Mesenteric fat pad (tissue), 1 donor: ENCODE results near the gene CXCL12. TPM values are rescaled to one million over a fixed set of nuclear protein-coding genes. Genes with fewer than 3 reads are reported as not detected.
A peak's percentile ranks its signal among the peaks of the same experiment; 100 is the strongest.

ENCODE experiments used
- DNase-seq: peaks from one replicate; pipeline ENCODE4 v3.0.0-alpha.2; 2020; ENCODE audit warnings: low spot score
- total RNA-seq: library from RNA; stranded (reverse); fragmentation: NEBNext Ultra II Directional; extraction: Animal tissue kit (Norgen Biotek cat#: 25700); gene quantifications from one replicate; pipeline ENCODE4 v1.2.1, GENCODE V29; 2021
- donor health status: DM: yes; HTN: yes; CAD: no.

Gene CXCL12
- total RNA-seq, 1 donor from 2014 or later, result 347 TPM

DNA sequence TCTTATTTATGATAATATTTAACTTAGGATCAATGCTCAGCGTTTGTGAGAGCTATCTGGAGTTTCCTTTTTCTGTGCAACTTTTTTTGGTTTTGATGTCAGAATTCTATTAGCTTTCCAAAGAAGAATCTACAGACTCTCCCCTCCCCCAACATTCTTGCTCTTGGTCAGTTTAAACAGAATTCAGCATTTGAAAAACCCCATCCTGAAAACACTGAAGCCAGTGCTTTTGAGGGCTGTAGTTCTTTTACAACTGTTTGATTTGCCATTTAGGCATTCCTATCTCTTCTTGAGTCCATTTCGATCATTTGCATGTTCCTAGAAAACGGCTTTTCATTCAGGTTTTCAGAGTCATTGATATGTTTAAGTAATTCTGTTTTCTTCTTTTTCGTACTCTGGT, 15.6 kb upstream of the CXCL12 start:
- no peak for DNase-seq

DNA sequence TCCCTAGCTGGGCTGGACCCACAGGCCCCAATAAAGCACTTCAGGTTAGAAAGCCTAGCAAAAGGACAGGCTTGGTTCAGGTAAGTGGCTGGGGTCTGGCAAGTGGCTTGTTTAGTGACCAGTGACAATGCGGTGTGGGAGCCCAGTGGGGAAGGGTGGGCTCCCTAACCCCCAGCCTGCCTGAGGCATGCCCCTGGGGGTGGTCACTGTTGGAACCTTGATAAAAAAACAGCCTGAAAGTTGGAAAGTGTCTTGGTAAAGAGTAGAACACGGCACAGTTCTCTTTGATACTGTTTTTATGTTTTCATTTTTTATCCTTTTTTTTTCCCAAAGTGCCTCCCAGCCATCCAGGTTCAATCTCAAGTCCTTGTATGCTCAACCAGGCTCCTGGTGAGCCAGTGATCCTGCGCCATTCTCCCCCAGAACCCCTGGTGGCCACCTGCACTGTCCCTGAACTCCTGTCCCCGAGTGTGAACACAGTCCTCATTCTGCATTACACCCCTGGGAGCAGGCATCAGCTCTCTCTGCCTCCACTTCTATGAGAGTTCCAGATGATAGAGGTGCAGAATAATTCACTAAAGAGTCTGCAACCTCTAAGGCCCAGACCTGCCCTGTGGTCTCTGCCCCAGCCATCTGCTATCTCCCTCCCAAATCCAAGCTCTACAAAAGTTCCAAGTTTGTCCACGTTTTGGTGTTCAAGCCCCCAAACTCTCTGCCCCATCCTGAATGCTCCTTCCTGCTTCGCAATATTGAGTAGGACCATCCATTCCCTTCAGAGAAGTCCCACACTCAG, 15.0 kb upstream of the CXCL12 start:
- peak; percentile 62 for DNase-seq

DNA sequence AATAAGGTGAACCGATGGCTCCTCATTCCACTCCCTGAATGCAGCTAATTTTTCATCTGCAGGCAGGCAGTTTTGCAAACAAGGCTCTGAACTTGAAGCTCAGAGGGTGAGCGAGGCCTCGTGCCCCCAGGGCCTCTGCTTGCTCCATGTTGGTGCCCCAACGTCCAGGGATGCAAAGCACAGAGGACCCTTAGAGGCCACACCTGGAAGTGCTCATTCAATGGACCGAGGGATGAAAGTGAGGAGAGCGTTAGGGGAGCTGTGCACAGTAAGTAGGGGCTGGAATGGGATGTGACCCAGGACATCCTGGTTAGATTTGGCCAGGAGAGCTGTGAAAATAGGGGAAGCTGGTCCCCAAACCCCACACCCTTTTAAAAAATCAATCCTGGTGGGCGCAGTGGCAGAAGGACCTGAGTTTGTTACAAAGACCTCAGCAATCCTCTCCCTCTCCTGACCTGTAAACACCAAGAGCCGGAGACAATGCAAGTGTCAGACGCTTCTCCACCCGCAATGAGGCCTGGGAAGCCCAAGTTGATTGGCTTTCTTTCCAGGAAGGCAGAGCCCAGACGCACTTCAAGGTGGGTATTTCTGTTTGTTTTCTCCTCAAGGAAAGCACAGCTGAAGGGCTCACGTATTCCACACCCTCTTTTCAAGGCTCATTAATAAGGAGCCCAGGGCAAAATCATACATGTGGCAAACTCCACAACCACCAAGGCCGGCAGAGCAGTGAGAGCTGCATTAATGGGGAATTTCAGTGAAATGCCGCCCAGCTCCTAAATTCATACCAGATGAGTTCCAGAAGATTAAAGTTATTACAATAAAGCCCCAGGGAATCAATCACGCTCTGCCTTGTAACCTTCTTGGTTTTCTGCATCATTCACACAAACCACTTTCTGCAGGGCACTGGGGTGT, 14.1 kb upstream of the CXCL12 start:
- DNase-seq, result peak; percentile 53

DNA sequence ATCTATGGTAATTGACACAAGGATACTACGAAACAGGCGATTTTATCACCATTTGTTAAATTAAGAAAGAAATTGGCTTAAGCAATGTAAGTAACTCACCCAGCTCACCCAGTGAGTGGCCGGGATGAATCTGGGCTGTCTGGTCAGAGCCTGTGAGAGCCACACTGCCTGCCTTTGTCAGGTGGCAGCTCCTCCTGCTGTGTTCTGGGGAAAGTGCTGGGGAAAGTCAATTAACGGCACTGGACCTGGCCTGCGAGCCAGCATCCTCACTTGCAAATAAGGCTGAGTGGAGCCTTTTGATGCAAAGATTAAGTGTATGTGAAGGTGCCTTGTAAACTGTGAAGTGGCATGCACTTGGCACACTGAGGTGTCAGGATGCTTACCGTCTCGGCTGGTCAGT, 13.4 kb upstream of the CXCL12 start:
- no peak for DNase-seq

DNA sequence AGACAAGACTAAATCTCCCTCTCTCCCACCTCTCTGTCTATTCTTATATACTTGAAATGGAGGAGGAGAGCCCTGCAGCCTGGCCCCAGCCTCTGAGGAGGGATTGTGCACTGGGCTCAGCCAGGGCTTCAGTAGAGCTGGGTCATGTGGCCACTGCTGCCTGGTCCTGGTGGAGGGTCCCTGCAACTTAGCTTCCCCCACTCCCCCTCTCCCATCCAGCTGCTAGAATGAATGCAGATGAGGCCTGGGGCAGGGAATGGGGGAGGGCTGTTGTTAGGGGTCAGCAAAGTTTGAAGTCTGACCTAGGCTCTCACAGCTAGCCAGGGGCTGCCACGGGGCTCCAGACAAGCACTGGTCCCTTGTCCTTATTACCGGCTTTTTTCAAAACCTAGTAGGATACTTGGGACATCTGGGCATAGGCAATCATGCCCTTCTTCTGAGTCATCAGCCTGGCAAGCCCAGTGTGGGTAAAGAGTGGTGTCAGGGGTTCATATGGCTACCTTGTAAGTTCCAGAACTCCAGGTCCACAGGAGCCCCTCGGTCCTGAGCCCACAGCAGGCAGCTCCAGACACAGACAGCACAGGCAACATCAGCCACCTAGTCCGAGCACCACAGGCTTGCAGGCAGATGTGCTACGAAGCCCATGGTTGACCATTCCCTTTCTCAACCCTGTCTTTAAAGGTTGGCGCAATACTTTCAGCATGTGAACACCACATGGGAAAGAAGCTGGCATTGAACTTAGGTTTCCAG, 12.8 kb upstream of the CXCL12 start:
- DNase-seq, result peak; percentile 71

DNA sequence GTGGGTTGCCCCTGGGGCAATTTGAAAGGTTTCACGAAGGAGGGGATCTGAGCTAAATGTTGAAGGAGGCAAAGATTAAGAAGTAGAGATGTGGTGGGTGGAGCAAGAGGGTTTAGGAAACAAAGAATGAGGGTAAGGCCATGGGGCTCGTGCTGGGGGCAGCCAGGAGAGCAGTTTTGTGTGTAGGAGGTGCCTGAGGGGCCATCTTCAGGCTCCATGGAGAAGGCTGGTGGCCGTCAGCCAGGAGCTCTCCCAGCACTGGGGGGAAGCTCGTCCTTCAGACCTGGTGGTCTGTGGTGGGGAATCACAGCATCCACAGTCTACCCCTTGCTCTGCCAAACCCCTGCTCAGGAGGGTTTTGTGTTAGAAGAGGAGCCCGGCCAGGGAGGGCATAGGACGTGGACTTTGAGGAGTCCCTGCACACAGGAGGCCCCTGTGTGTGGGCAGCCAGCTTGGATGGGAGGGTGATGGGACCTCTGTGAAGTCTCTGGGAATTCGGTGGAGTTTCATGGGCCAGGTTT, 11.8 kb upstream of the CXCL12 start:
- peak; percentile 85 for DNase-seq

DNA sequence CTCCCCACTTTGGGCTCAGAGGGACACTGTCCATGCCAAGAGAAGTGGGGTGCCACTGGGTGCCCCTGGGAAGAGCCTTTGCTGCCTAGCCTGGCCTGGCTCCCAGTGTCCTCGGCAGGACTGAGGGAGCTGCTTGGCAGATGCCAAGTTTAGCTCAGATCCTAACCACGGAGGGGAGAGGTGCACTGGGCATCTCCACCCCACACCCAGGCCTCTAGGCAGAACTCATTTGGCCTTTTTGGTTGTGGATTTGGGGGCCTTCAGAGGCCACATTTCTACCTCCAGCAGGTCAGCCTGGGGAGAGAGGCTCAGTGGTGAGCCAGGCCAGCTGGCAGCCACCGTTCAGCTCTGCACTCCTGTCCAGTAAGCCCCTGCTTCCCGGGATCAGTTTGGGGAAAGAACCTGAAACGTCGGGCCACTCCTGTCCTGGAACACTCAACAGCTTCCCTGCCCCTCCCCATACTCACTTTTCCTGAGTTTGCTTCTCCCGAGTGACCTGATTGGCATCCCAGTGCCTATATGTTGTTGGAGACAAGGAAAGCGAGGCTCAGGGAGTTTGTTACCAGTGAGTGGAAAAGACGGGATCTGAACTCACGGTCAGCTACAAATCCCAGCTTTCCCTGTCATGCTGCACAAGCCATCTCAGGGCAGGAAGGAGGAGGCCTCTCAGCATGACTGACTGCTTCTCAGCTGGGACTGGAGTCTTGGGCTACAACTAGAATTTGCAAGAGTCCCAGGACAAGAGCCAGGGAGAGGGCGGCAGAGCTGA, 11.2 kb upstream of the CXCL12 start:
- DNase-seq, result no peak

DNA sequence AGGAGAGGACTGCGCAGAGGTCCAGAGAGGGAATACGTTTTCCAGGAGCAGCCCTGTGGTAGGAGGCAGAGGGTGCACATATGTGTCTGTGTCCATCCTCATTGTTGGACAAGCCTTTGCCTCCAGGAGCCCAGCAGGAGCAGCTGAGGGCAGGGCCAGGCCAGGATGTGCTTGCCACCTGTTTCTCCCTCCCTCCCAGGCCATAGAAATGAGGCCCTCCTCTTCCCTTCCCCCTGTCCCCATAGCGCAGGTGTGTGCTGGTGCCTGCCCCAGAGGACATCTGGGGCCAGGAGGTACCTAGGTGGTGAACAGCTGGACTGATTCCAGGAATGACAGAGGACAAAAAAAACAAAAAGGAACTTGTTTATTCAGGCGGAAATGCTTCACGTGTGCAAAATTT, 10.5 kb upstream of the CXCL12 start:
- peak; percentile 51 for DNase-seq

DNA sequence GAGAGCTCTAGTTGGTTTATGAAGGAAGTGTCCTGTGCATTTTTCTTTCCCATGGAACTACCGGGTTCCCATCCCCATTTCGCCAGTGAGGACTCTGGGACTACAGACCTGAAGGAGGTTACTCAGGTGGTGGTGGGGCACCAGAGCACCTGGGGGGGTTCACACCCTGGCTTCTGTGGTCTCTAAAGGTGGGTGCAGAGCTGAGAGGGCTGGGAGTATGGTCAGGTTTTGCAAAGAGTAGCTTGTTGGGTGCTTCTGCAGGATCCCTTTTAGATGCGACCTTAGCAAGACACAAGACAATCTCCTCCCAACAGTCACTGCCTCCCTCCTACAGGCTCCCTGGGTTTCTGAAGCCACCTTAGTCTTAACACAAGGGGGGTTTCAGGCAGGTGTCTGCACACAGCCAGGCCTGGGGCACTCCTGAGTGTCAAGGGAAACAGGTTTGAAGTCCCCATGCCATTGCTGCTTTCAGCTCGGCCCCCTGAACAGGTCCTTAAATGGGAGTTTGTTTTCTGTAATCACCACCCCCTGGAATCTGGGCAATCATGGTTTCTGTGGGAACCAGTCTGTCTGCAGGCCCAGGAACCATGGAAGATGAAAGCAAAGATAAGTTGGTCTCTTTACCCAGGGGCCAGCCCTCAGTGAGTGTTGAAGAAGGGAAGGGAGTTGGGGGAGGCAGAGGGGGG, 9.9 kb upstream of the CXCL12 start:
- peak; percentile 73 for DNase-seq

DNA sequence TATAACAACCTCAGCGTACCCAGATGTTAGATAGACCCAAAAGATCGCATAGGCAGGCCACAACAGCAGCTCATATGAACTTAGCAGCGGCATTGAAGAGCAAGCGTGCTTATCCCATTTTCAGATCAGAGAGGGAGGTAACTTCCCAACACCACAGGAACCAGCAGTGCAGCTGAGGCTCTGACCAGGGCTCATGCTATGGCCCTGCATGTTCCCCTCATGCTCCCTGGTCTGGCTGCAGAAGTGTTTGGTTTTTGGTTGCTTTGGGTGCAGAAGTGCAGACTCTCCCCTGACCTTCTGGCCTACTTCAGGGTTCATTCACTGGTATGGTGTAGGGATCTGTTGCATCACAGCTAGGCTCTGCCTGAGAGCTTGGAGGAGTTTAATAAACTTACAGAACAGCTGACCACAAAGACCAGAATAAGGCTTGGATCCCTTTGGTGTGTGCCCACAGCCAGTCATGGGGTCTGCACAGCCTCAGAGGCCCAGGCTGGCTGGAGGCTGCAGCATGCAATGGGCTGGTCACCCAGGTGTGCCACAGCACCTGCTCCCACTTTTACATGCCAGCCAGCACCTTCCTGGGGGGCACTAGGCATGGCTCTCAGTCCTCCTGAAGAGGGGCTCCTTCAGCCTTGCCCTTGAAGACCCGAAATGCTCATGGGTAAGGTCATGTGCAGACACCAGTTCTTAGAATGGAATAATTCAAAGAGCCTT, 9.1 kb upstream of the CXCL12 start:
- peak; percentile 64 for DNase-seq

DNA sequence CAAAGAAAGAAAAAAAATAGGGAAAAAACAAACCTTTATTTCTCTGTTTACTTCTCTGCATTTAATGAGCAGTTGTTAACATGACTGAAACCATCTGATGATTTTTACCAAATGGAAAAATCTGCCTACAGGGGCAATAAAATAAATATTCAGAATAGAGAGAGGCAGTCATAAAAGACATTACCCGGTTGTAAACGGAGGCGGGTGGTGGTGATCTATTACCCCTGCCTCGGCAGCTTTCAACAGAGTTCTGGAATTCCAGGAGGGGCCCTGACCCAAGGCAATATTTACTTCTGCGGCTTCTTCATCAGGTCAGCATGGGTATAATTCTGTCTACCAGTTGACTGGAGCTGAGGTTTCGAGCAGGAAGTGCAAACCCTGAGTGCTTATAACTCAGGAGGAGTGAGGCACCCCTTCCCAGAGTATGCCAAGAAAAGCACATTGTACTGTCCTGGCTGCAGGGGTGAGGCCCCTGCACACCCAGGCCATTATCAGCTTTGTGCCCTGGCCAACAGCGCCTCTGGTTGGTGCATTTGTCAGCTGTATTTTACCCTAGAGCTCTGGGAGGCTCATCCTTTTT, 8.2 kb upstream of the CXCL12 start:
- no peak for DNase-seq

DNA sequence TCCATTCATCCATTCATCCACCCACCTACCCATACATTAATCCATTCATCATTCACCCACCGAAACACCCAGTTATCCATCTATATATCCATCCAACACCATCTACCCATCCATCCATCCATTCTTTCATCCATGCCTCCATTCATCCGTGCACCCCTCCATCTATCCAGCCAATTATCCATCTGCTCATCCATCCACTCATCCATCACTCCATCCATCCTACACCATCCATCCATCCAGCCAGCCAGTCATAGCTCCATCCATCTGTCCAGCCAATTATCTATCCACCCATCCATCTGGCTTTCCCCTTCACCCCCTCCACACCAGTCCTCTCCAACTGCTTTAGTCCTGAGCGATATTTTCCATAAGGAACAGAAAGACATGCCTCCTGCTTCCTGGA, 7.5 kb upstream of the CXCL12 start:
- DNase-seq, result no peak

DNA sequence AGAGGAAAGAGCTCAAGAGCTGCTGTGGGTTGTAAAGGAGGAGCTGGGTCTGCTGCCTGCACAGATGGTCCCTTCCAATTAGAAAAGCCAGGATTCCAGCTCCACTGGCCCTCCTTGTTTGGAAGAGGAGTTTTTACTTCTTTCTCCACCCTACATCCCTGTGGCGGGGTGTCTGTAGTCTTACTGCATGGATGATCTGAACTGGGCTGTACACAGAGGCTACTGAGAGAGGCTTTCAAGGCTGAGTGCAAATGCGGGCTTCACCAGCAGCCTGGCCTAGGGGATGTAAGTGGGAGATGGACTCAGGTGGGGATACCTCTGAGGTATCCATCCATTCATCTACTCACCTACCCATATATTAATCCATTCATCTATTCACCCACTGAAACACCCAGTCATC, 7.1 kb upstream of the CXCL12 start:
- no peak for DNase-seq

DNA sequence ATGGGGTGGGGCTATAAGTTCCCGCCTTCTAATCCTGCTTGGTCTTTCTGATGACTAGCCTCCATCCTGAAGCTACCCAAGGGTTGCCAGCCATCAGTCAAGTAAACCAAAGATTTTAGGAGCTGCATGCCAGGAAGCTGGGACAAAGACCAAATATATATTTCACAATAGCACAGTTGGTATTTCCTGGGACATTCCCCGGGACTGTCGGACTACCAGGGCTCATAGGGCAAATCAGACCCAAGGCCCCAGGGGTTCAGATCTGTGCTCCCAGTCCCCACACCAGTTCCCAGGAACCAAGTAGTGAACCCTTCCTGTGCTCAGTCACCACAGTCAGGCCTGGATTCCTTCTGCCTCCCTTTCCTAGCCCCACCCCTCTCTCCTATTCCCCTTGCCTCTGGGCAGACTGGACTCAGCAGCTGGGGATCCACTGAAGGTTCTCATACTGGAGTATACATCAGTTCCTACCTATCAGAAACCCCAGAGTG, 5.7 kb upstream of the CXCL12 start:
- DNase-seq, result no peak

DNA sequence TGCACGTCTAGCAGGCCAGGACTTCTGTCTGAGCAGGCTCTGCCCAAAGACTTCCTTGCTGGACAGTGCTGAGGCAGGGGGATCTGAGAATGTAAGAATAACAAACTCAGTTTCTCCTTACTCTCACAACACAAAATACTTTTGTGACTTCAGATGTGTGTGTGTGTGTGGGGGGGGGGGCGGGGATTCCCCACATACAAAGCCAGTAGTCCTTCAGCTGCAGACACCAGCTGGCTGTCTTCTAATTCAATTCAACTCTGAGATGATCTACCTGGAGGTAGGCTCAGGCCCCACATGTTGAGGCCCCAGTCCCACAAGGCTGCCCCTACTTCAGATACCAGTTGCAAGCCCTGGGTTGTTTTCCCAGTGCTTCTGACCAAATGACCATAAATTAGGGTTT, 4.7 kb upstream of the CXCL12 start:
- DNase-seq, result no peak

DNA sequence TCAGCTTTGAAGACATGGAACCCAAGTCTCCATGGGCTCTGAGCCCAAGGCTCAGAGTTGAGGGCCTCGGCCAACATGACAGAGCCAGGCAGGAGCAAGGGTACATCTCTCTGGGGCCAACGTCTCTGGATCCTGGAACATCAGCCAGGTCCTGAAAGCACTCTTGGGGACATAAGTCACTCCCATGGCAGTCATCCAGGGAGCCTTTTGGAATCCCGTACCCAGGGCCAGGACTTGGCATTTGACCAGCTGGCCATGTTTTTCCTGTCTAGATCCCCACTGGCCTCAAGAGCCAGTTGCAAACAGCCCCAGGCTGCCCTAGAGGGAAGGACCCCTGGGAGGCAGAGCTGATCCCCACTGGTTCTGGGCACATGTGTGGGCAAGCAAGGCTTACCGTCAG, 4.3 kb upstream of the CXCL12 start:
- peak; percentile 85 for DNase-seq

DNA sequence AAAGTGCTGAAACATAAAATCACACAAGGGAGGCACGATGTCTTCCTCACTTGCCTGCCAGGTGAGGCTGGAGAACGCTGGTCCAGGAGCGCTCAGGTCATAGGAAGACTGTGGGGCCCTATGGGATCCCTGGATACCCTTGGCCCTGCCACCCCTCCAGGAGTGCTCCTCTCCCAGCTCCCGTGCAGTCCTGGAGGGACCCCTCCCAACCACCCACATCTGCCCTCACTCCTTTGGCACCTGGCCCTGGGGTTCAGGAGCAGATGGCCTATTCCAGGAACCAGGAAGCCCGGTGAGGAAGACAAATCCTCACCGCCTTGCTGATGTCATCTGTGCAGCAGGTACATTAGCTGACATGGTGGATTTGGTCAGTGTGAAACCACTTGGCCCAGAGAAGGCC, 3.7 kb upstream of the CXCL12 start:
- DNase-seq, result peak; percentile 77

DNA sequence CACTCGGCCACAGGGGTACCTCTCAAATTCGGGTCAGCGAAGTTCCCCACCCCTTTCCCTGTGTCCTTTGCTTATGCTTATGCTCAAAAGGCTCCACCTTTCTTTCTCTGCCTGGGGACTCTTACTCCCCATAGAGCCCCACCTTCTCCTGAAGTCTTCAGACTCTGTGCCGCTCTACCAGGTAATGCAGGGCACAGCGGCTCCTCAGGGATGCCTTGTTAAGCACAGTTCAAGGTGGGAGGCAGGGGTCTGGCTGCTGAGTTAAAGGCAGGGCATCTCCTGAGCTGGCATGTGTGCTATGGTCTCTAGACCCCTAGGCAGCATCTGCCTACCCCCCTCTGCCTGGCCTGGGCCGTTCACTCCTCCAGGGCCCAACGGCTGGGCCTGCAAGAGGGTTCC, 3.0 kb upstream of the CXCL12 start:
- DNase-seq, result peak; percentile 78

DNA sequence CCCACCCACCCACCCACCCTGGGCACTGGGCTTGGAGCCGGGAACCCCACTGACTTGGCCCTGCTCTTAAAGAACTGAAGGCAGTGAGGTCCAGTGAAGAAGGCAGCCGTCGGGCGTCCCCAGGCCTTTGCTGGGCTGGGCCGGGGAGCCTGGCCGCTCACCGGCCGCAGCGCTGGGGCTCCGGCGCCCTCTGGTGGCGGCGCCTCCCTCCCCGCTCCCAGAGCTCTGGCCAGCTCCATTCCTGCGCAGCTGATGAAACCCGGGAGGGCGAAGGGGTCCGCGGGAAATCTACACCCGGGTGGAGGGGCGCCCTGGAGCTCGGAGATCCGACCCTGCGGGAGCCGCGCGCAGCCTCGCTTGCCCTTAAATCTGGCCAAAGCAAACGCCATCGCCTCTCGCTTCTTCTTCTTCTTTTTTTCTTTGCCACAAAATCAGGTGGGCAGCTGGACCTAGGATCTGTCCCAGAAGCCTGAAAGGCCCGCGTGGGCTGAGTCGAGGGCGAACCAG, 1.7 kb upstream of the CXCL12 start:
- DNase-seq, result peak; percentile 91
